NCI-H2196 (cell line): Measurements from ENCODE around the gene OTUD7B.

ENCODE experiments used
- DNase-seq: peaks from one replicate; lab custom pipeline; 2025; ENCODE audit not compliant: unreplicated experiment; lab: John Stamatoyannopoulos, UW

OTUD7B gene

GRCh38 chr1:150003801-150004200 is 6.7 kb downstream of the OTUD7B start:
- DNase-seq = no peak

- no peak for DNase-seq
Observed at GRCh38 chr1:150002217-150002616, 8.3 kb downstream of the OTUD7B start.

GRCh38 chr1:150001415-150001814 is 9.1 kb downstream of the OTUD7B start:
- no peak for DNase-seq

DNA sequence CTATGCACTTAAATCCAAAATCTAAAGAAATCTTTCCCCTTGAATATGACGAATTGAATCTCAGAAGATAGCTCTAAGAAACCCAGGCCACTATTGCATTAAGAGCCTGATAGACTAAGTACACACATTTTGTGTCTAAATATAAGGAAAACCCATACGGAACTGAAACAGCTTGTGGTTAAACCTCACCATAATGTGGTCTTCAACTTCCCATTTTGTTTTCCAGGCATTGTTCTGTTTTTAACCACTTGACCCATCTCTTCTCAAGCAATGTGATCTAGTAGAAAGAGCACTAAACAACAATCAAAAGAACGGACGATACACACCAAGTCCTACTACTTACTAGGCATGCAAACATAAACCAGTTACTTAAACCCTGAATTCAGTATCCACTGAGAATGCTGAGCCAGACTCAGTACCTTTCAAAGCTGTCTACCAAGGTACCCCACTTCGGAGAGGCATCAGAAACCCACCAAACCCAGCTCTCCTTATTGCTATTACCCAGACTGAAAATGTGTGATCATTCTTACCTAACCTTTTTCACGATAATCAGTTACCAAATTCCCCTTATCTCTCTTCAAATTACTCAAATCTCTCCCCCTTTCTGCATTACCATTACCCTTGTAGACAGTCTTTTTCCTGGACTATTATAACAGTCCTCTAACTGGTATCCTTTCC is 12.8 kb downstream of the OTUD7B start:
- DNase-seq = no peak

GRCh38 chr1:149995927-149996326 is 14.6 kb downstream of the OTUD7B start:
- no peak for DNase-seq

DNA sequence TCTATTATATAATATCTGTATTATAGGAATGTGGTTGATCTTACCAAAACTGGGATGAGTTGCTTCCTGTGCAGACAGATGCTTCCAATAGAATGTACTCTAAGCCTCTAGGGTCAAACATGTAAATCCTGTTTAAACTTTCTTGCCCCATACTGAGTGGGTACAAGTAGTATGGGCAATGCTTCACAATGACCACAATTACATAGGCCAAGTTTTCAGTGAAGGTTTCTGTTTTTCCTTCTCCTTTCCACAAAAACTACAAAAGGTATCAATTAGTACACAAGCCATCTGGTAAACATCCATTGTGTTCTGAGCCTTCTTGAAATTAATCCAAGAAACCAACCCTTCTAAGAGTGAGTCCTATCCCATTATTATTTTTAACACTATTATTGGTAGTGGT is 16.8 kb downstream of the OTUD7B start:
- no peak for DNase-seq

DNA sequence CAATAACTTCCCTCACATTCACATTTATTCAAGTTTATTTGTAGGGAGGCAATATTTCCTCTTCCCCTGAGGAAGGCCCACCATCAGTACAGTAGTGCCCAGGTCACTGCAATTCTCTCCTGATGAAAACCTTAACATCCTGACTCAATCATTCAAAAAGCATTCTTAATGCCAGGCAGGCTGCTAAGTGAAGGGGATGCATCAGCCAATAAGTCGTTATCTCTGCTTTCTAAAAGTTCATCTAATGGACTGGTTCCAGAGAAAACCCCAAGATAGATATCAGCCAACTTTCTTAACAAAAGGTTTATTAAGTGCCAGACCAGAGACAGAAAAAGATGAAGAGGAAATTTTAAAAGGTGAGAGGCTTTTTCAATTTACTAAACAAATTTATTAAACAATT is 17.3 kb downstream of the OTUD7B start:
- no peak for DNase-seq

DNA sequence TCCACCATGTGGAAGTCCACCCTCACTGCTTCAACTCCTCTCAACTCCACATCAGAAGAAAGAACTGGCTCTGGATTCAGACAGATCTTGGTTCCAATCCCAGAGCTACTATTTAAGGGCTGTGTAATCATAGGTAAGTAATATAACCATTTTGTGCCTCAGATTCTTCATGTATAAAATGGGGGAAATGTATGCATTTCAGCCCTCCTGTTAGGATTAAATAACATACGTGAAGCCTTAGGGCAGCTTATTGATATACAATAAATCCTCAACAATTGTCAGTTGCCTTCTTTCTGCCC is 23.3 kb downstream of the OTUD7B start:
- no peak for DNase-seq

DNA sequence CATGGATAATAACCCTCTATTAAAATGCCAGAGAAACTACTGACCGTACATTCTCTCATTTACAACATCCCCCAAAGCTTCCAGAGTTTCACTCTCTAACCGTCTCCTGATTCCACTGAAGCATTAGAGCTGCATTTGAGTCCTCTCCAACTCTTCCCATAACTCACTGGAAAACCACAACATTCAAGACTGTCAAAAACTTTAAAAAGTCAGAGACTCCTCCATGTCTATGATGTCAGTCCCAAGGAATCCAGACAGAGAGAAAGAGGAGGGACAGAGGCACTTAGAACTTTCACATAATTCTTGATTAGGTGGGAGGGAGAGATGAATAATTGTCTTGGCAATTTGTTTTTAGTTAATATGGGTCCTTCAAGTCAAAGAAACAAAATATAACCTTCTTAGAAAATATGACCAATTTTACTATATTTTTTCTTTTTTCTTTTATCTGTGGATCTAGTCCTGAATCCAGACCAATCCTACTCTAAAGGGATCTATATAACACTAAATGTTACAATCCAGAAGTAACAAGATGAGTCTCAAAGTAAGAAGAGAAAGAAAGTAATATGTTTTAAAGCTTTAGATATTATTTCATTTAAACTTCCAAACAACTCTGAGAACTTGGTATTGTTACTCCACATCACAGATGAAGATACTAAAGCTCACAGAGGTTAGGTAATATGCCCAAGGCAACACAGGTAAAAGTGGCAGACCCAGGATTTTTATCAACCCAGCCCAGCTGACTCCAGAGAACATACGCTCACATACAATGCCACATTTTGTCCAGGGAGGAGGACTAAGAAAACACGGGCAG is 23.8 kb downstream of the OTUD7B start:
- no peak for DNase-seq

DNA sequence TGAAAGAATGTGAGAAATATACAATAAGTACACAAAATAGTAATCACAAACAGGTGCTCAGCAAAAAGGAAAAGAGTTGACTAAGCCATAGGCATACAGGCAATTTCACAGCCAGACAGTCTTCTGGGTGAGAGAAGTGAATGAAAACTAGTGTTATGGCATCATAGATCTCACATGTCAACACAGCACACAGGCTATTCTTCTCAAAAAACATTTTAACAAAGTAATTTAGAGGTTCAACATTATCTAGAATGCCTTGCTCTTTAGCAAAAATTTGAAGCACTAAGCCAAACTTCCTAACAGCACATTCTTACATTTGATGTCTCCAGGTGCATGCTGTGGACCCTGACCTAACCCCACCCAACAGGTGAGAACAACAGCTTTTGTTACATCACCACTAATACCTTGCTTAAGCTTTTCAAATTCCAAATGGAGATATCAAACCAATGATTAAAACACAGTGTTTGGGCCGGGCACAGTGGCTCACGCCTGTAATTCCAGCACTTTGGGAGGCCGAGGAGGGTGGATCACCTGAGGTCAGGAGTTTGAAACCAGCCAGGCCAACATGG is 30.5 kb downstream of the OTUD7B start:
- DNase-seq = no peak

- no peak for DNase-seq
Observed at GRCh38 chr1:149979245-149979971, 31.1 kb downstream of the OTUD7B start.

DNA sequence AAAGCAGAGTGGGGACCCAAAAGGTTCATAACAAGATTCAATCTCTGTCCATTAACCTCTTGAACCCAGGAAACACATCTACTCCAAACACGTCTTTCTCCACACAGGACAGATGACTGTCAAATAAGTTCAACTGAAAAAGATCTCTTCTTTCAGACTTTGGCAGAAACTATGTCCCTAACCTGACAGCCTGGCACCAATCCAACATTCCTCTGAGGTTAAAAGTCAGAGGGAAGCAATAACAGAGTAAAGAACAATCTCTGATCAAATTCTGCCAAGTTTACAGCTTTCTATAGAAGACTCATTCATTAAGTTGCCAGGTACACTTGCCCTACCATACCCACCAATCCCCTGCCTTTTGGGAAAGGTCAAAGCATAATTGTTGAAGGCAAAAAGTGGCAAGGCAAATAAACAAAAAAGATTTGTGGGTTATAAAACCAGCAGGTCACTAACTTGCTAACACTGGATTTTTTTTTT is 31.9 kb downstream of the OTUD7B start:
- peak; percentile 31 for DNase-seq

GRCh38 chr1:149977345-149977744 is 33.2 kb downstream of the OTUD7B start:
- peak; percentile 61 for DNase-seq

GRCh38 chr1:149972547-149972946 is 38.0 kb downstream of the OTUD7B start:
- DNase-seq = no peak

GRCh38 chr1:149967646-149968045 is 42.9 kb downstream of the OTUD7B start:
- DNase-seq = no peak

- DNase-seq = no peak
Observed at GRCh38 chr1:149967041-149967440, 43.5 kb downstream of the OTUD7B start.

DNA sequence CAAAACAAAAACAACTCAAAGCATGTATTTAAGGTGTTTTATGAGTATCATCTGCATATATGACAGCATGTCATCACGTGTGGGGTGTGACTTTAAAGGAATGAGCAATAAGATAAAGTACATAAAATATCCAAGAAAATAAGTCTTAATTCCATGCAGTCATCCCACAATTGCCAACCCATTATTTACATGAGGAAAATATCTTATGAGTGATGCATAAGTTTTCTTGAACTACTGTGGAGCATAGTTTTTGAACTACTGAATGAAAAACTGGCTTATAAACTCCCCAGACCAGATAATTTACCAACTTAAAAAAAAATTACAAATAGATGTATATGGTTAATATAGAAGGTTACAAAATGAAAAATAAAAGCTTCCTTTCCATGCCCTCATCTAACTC is 44.1 kb downstream of the OTUD7B start:
- DNase-seq = no peak

- DNase-seq = no peak
Observed at GRCh38 chr1:149965440-149965839, 45.1 kb downstream of the OTUD7B start.

- DNase-seq = no peak
Observed at GRCh38 chr1:149963358-149963757, 47.2 kb downstream of the OTUD7B start.

GRCh38 chr1:149962736-149963135 is 47.8 kb downstream of the OTUD7B start:
- no peak for DNase-seq

GRCh38 chr1:149962039-149962647 is 48.4 kb downstream of the OTUD7B start:
- peak; percentile 74 for DNase-seq
